HepG2 (cell line): ENCODE results near the gene TSHZ1. TPM values are rescaled to one million over a fixed set of nuclear protein-coding genes. Genes with fewer than 3 reads are reported as not detected.

Experiments
- ATAC-seq: fragments of 200-7000 bp; cut with Tn5 transposase; 3 replicates; pipeline ENCODE4 v1.9.1; 2020; ENCODE audit warnings: mild to moderate bottlenecking, moderate library complexity
- BruUV-seq: library from RNA; stranded (reverse); fragments of 400-500 nt; replicated peaks from 2 replicates; lab custom pipeline; 2021; lab: Mats Ljungman, UMichigan
- CTCF ChIA-PET: fragments of 300-600 bp; formaldehyde crosslinking; extraction: SDS; loops from one replicate; lab custom pipeline; 2021; ENCODE audit warnings: low total read pairs, inconsistent platforms, low intra/inter-chr PET ratio; lab: Yijun Ruan, JAX
- POLR2A ChIA-PET: fragments of 350-600 bp; sonication (Branson Sonifier 250); formaldehyde crosslinking; loops from one replicate; lab custom pipeline; 2020; ENCODE audit warnings: antibody characterized with exemption, inconsistent platforms; lab: Yijun Ruan, JAX
- DNase-seq: peaks from one replicate; pipeline ENCODE4 v3.0.0-alpha.2; 2015; ENCODE audit warnings: low spot score
- FAIRE-seq: peaks from 3 replicates; lab custom pipeline; 2011; peaks lifted over from hg19 to GRCh38; lab: Jason Lieb, UNC
- H2AFZ ChIP-seq: one replicate; pipeline ENCODE4 v1.6.1; 2011; ENCODE audit warnings: low read length, inconsistent platforms
- H3K27ac ChIP-seq: fragments of 300-600 bp; 3 replicates; pipeline ENCODE4 v1.8.0; 2011; ENCODE audit warnings: mixed run types, mild to moderate bottlenecking, mixed read lengths, low read length, inconsistent platforms; ENCODE audit not compliant: insufficient read depth; ENCODE audit errors: extremely low read length
- H3K27me3 ChIP-seq, 2 experiments: fragments of 200-600 bp in 1 of 2; 2 replicates in 1 of 2; 3 replicates in 1 of 2; pipeline versions ENCODE4 v1.6.0 to v1.8.0; 2011; ENCODE audit warnings: low read length in 2 of 2, mild to moderate bottlenecking in 2 of 2, moderate library complexity in 2 of 2, inconsistent platforms in 1 of 2; ENCODE audit not compliant: insufficient read depth in 2 of 2, control insufficient read depth in 1 of 2
- H3K36me3 ChIP-seq, 2 experiments: fragments of 200-600 bp in 1 of 2; replicated peaks in 1 of 2; 2 replicates in 1 of 2; 3 replicates in 1 of 2; pipeline versions ENCODE4 v1.5.1 to v1.8.0; 2011; ENCODE audit warnings: low read length in 2 of 2, inconsistent platforms in 1 of 2; ENCODE audit not compliant: insufficient read depth in 2 of 2, control insufficient read depth in 1 of 2
- H3K4me1 ChIP-seq: 2 replicates; pipeline ENCODE4 v1.5.1; 2012; ENCODE audit warnings: low read length, inconsistent platforms; ENCODE audit not compliant: insufficient read depth
- H3K4me2 ChIP-seq: 2 replicates; pipeline ENCODE4 v1.6.0; 2011; ENCODE audit warnings: low read depth, low read length, inconsistent platforms
- H3K4me3 ChIP-seq, 3 experiments: fragments of 200-600 bp in 1 of 3; sonication (generic), shearing (Covaris generic) in 1 of 3; replicated peaks in 1 of 3; 2 replicates each; pipeline ENCODE4 v1.5.1; 2011 to 2016; ENCODE audit warnings: low read length in 3 of 3, inconsistent platforms in 2 of 3, low read depth in 2 of 3, mild to moderate bottlenecking in 2 of 3, control low read depth in 1 of 3, mixed read lengths in 1 of 3; ENCODE audit not compliant: insufficient read depth in 1 of 3
- H3K79me2 ChIP-seq: one replicate; pipeline ENCODE4 v1.6.1; 2011; ENCODE audit warnings: low read length, inconsistent platforms; ENCODE audit not compliant: insufficient read depth
- H3K9ac ChIP-seq: 2 replicates; pipeline ENCODE4 v1.6.0; 2011; ENCODE audit warnings: mild to moderate bottlenecking, low read depth, low read length, inconsistent platforms; ENCODE audit not compliant: insufficient read depth
- H3K9me3 ChIP-seq: 2 replicates; pipeline ENCODE4 v1.5.1; 2012; ENCODE audit warnings: mild to moderate bottlenecking, low read length
- H4K20me1 ChIP-seq: 2 replicates; pipeline ENCODE4 v1.6.0; 2011; ENCODE audit warnings: inconsistent platforms, mild to moderate bottlenecking, low read length, moderate library complexity; ENCODE audit not compliant: insufficient read depth
- CENPX ChIP-seq: sonication (generic); formaldehyde crosslinking; IDR thresholded peaks from 2 replicates; pipeline ENCODE4 v1.9.0; 2021; ENCODE audit warnings: mild to moderate bottlenecking, missing genetic modification reagents, moderate library complexity
- EP300 ChIP-seq, 3 experiments: sonication (generic) in 1 of 3; formaldehyde crosslinking in 1 of 3; IDR thresholded peaks; 2 replicates each; pipeline versions ENCODE4 v1.5.1 to v1.6.1; 2011 to 2020; ENCODE audit warnings: low read depth in 2 of 3, low read length in 2 of 3, borderline replicate concordance in 1 of 3, improper control_type of control experiment in 1 of 3, mild to moderate bottlenecking in 1 of 3, missing genetic modification reagents in 1 of 3, moderate library complexity in 1 of 3
- ESRRA ChIP-seq: sonication (generic); formaldehyde crosslinking; IDR thresholded peaks from 2 replicates; pipeline ENCODE4 v1.5.1; 2020; ENCODE audit warnings: mild to moderate bottlenecking, low read depth, missing genetic modification reagents
- GPN1 ChIP-seq: sonication (generic); formaldehyde crosslinking; IDR thresholded peaks from 2 replicates; pipeline ENCODE4 v1.5.1; 2020; ENCODE audit warnings: missing genetic modification reagents, borderline replicate concordance
- HOXA9 ChIP-seq: sonication (generic); formaldehyde crosslinking; IDR thresholded peaks from 2 replicates; pipeline ENCODE4 v1.8.1; 2022; ENCODE audit warnings: missing genetic modification reagents, mild to moderate bottlenecking, moderate library complexity, borderline replicate concordance
- IRF2 ChIP-seq: IDR thresholded peaks from 2 replicates; pipeline ENCODE4 v1.6.1; 2018; ENCODE audit warnings: missing genetic modification reagents, missing compliant biosample characterization
- JDP2 ChIP-seq: sonication (generic); formaldehyde crosslinking; IDR thresholded peaks from 2 replicates; pipeline ENCODE4 v1.8.1; 2022; ENCODE audit warnings: missing genetic modification reagents, borderline replicate concordance
- KMT2B ChIP-seq: IDR thresholded peaks from 2 replicates; pipeline ENCODE4 v1.6.1; 2016; ENCODE audit warnings: missing genetic modification reagents, missing compliant biosample characterization
- MBD4 ChIP-seq: IDR thresholded peaks from 2 replicates; pipeline ENCODE4 v1.6.1; 2012; ENCODE audit warnings: low read length, inconsistent platforms, borderline replicate concordance
- MYNN ChIP-seq: sonication (generic); formaldehyde crosslinking; IDR thresholded peaks from 2 replicates; pipeline ENCODE4 v1.4.0; 2020; ENCODE audit warnings: mild to moderate bottlenecking, low read depth, missing genetic modification reagents
- PAWR ChIP-seq: sonication (generic); formaldehyde crosslinking; IDR thresholded peaks from 2 replicates; pipeline ENCODE4 v1.4.0; 2020; ENCODE audit warnings: missing genetic modification reagents, mild to moderate bottlenecking, borderline replicate concordance
- PHF8 ChIP-seq: sonication (generic); formaldehyde crosslinking; IDR thresholded peaks from 2 replicates; pipeline ENCODE4 v1.5.0; 2020; ENCODE audit warnings: missing genetic modification reagents
- TAF15 ChIP-seq: fragments of 200-400 bp; formaldehyde crosslinking; IDR thresholded peaks from one replicate; pipeline ENCODE4 v1.6.1; 2018; ENCODE audit warnings: mild to moderate bottlenecking, low read depth, low read length; ENCODE audit not compliant: poor library complexity, severe bottlenecking
- THAP11 ChIP-seq: IDR thresholded peaks from 2 replicates; pipeline ENCODE4 v1.6.1; 2016; ENCODE audit warnings: missing biosample characterization, missing genetic modification reagents
- TOPORS ChIP-seq: sonication (generic); formaldehyde crosslinking; IDR thresholded peaks from 2 replicates; pipeline ENCODE4 v1.8.0; 2023; ENCODE audit warnings: mild to moderate bottlenecking, missing genetic modification reagents
- ZBTB26 ChIP-seq: IDR thresholded peaks from 2 replicates; pipeline ENCODE4 v1.6.1; 2016; ENCODE audit warnings: missing compliant biosample characterization, missing genetic modification reagents, borderline replicate concordance
- ZFP37 ChIP-seq: sonication (generic); formaldehyde crosslinking; IDR thresholded peaks from 2 replicates; pipeline ENCODE4 v1.4.0; 2020; ENCODE audit warnings: missing genetic modification reagents, borderline replicate concordance
- ZNF207 ChIP-seq: fragments of 450-650 bp; IDR thresholded peaks from 2 replicates; pipeline ENCODE4 v1.6.1; 2016; ENCODE audit warnings: antibody characterized with exemption, borderline replicate concordance
- ZNF672 ChIP-seq: sonication (generic); formaldehyde crosslinking; IDR thresholded peaks from 2 replicates; pipeline ENCODE4 v1.8.1; 2022; ENCODE audit warnings: missing genetic modification reagents
- ZNF720 ChIP-seq: sonication (generic); formaldehyde crosslinking; IDR thresholded peaks from 2 replicates; pipeline ENCODE4 v1.4.0; 2020; ENCODE audit warnings: missing genetic modification reagents
- WGBS: methylation state at CpG from one replicate; pipeline ENCODE4 v1.1.6; 2017; ENCODE audit warnings: low lambda C conversion rate; 5-methylcytosine and 5-hydroxymethylcytosine counted together
- in situ Hi-C: cut with HindIII; loops from 2 replicates; pipeline ENCODE4 v1.10.0; 2017; ENCODE audit warnings: low pct_unique_long_range_greater_than_20kb; ENCODE audit not compliant: extremely low pct_ligation_motif_present
- intact Hi-C: fragments of 100-400 bp; cut with micrococcal nuclease; formaldehyde crosslinking; loops from one replicate; pipeline ENCODE4 v1.10.0; 2022; ENCODE audit not compliant: unreplicated experiment
- polyA plus RNA-seq, 8 experiments: library from polyadenylated mRNA; depleted of rRNA in 3 of 8; stranded (reverse) in 7 of 8; unstranded in 1 of 8; fragments of >200 nt; fragmentation: Illumina TruSeq in 4 of 8; extraction: Trizol in 4 of 8; gene quantifications; 2 replicates each; pipeline versions ENCODE4 v1.2.1 to v1.2.3, GENCODE V29; 2011 to 2016; ENCODE audit warnings: low read depth in 4 of 8, missing spikeins in 1 of 8, mixed read lengths in 1 of 8; ENCODE audit not compliant: insufficient read depth in 1 of 8
- total RNA-seq, 5 experiments: library from RNA; depleted of rRNA; stranded (reverse); fragments of >200 nt; fragmentation: Illumina TruSeq; extraction: Trizol; gene quantifications; 2 replicates each; pipeline ENCODE4 v1.2.3, GENCODE V29; 2016; ENCODE audit warnings: low read depth in 1 of 5

Gene TSHZ1
- total and polyA plus RNA-seq, 2 of the 13 experiments (the other 11 are each of a cell fraction or from before 2014, with no cell fraction given) = 2.5 to 2.7 TPM

DNA sequence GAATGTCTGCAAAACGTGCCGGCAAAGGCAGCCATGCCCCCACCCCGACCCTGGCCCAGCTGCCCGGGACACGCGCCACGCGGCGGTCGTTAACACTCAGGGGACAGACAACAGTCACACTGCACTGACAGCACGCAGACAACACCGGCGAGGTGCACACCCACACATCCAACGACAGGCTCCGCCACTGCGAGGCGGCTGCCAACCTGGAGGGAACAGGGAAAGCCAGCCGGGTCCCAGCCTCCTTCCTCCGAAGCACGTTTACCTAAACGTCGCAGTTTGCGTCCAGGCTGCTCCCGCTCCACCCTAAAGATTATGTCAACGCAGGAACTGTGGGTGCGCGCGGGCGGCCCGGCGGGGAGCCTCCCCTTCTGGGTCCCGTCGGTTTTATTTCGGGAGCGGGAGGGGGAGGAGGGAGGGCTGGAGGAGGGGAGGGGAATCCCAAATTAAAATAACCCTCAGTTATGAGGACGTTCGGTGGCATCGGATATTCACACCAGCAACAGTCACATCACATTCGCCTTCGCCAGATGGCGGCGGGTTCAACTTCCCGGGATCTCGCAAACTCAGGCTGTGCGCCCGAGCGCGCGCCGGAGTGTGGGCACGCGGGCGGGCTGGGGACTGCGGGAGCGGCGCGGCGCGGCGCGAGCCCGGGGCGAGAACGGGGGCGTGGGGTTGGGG, 2.3 kb upstream of the TSHZ1 start (continued):
- TF ChIP-seq ZBTB26 (CRISPR knock-in tag) = 0 out of 2 replicates have a peak, but pooled peaks have one; percentile 55
- TF ChIP-seq, all 625 proteins: peak for 74

GRCh38 chr18:75208836-75209128, 1.8 kb upstream of the TSHZ1 start:
- intact Hi-C loops (loop anchor here (2.0 to 5.0 kb wide), 2 partner anchors 36 to 46 kb away; no protein-coding TSS in a partner anchor), in situ Hi-C loops (loop anchor here (25.0 kb wide), 1 partner anchor 921 kb away; the partner anchor contains the start of gene CYB5A)
- peak overlapping the region; percentile 92 to 97 (median 95) for H3K4me3 ChIP-seq
- no peaks in the 10 kb centered on the region for H3K9me3 ChIP-seq
- WGBS = 0% methylated on average over 11 of the region's 34 CpGs
- H3K4me2 ChIP-seq = peak overlapping the region; percentile 85
- FAIRE-seq = no peak
- peaks cover 41% of the 10 kb centered on the region for H3K79me2 ChIP-seq
- no peaks in the 10 kb centered on the region for H3K36me3 ChIP-seq
- ChIA-PET POLR2A (interaction anchor here (0.5 kb wide), 1 partner anchor 1286 kb away, joined by 3 read pairs; no protein-coding TSS in a partner anchor), CTCF (no interaction called here)
- H3K9ac ChIP-seq = peak overlapping the region; percentile 91
- H3K27me3 ChIP-seq = no peaks in the 10 kb centered on the region; a peak in 2 of 5 replicates
- peaks cover 38% of the 10 kb centered on the region for H3K4me1 ChIP-seq
- H4K20me1 ChIP-seq = peaks cover 11% of the 10 kb centered on the region; the same call in 1 of the 2 replicates
- H2AFZ ChIP-seq = no peak overlapping the region
- peak; percentile 77; the same call in 2 of the 3 replicates for ATAC-seq
- BruUV-seq = no TSS peak
- no peak for DNase-seq
- H3K27ac ChIP-seq = peak overlapping the region; percentile 96
- TF ChIP-seq ESRRA (CRISPR knock-in tag) (no peak), IRF2 (CRISPR knock-in tag) (peak; percentile 11; the same call in 1 of the 2 replicates), ZFP37 (no peak), THAP11 (0 out of 2 replicates have a peak, but pooled peaks have one; percentile 10), MBD4 (no peak), PHF8 (CRISPR knock-in tag) (peak; percentile 58), ZNF720 (no peak), EP300 (IDR thresholded peaks at IDR 0.05; ENCODE audit: low read depth in 2 of 2, low read length in 2 of 2) (no peak), EP300 (CRISPR knock-in tag; IDR thresholded peaks at IDR 0.05; ENCODE audit: borderline replicate concordance) (no peak), MYNN (CRISPR knock-in tag) (no peak), CENPX (CRISPR knock-in tag) (no peak), TOPORS (no peak), GPN1 (CRISPR knock-in tag) (no peak), JDP2 (CRISPR knock-in tag) (no peak), TAF15 (no peak), PAWR (CRISPR knock-in tag) (no peak), ZNF207 (no peak), KMT2B (CRISPR knock-in tag) (no peak), HOXA9 (CRISPR knock-in tag) (no peak), ZNF672 (CRISPR knock-in tag) (no peak)
